GM12801 (cell line): Measurements from ENCODE around the gene HNRNPM.

Experiments
- CTCF ChIP-seq: IDR thresholded peaks from one replicate; pipeline ENCODE4 v1.5.1; 2011; ENCODE audit warnings: control low read depth; ENCODE audit not compliant: insufficient read length; ENCODE audit errors: extremely low read depth

Gene HNRNPM

GRCh38 chr19:8475005-8475404, 30.2 kb downstream of the HNRNPM start:
- no peak for TF ChIP-seq CTCF

GRCh38 chr19:8476524-8476923, 31.7 kb downstream of the HNRNPM start:
- TF ChIP-seq CTCF, result no peak

GRCh38 chr19:8477889-8478288, 33.1 kb downstream of the HNRNPM start:
- TF ChIP-seq CTCF, result no peak

GRCh38 chr19:8478598-8478997, 33.8 kb downstream of the HNRNPM start:
- no peak for TF ChIP-seq CTCF

GRCh38 chr19:8481201-8481600, 36.4 kb downstream of the HNRNPM start:
- TF ChIP-seq CTCF, result no peak

GRCh38 chr19:8481616-8482015, 36.8 kb downstream of the HNRNPM start:
- no peak for TF ChIP-seq CTCF

- no peak for TF ChIP-seq CTCF
Observed at GRCh38 chr19:8482696-8483095, 37.9 kb downstream of the HNRNPM start.

GRCh38 chr19:8483165-8483564, 38.4 kb downstream of the HNRNPM start:
- TF ChIP-seq CTCF, result no peak
